Body of pancreas (tissue), 4 donors: ENCODE results near the gene DYNLRB1.

ENCODE experiments used
- POLR2A ChIP-seq, 3 donors: fragments of 450-650 bp; IDR thresholded peaks; one replicate each; pipeline ENCODE4 v1.6.1; 2016; ENCODE audit warnings: antibody characterized with exemption in 3 of 3, mild to moderate bottlenecking in 2 of 3
- TF ChIP-seq, protein P1 (sequence below), 7 experiments: fragments of 450-650 bp in 4 of 7; fragments of 200-600 bp in 3 of 7; sonication (generic) in 3 of 7; IDR thresholded peaks; one replicate each; pipeline ENCODE4 v1.5.1; 2016 to 2019; ENCODE audit warnings: antibody characterized with exemption in 7 of 7

DNA sequence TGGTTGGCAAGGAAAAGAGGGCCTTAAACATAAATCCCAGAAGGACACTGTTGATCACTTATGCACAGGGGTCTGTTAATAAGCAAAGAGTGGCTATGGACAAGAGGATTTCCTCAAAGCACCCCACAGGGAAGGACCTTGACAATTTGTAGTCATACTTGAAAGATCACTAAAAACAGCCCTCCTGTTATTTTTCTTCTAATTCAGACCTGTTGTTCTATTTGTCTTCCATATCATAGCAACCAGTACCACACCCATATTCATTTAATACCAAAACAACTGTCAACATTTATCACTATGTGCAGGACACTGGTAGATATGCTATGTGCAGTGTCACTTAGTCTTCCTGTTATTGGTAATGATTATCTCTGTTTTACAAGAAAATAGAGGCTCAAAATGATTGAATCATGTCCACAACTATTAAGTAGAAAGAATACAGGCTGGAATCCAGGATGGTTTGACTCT is 3.2 kb upstream of the DYNLRB1 start:
- TF ChIP-seq, protein P1, sequence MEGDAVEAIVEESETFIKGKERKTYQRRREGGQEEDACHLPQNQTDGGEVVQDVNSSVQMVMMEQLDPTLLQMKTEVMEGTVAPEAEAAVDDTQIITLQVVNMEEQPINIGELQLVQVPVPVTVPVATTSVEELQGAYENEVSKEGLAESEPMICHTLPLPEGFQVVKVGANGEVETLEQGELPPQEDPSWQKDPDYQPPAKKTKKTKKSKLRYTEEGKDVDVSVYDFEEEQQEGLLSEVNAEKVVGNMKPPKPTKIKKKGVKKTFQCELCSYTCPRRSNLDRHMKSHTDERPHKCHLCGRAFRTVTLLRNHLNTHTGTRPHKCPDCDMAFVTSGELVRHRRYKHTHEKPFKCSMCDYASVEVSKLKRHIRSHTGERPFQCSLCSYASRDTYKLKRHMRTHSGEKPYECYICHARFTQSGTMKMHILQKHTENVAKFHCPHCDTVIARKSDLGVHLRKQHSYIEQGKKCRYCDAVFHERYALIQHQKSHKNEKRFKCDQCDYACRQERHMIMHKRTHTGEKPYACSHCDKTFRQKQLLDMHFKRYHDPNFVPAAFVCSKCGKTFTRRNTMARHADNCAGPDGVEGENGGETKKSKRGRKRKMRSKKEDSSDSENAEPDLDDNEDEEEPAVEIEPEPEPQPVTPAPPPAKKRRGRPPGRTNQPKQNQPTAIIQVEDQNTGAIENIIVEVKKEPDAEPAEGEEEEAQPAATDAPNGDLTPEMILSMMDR (IDR thresholded peaks at IDR 0.05), result no peak
- TF ChIP-seq POLR2A (IDR thresholded peaks at IDR 0.05), result no peak
